Measurements from ENCODE around the gene KLC4. TPM values are rescaled to one million over a fixed set of nuclear protein-coding genes. Genes with fewer than 3 reads are reported as not detected.

Gene KLC4
- total RNA-seq, 1 donor from 2014 or later, result 12.6 TPM

GRCh38 chr6:43058531-43058930 lies 900 bp upstream of the KLC4 start:
- TF ChIP-seq CTCF (IDR thresholded peaks at IDR 0.05) (no peak), EZH2phosphoT487 (IDR thresholded peaks at IDR 0.05) (no peak), EZH2 (IDR thresholded peaks at IDR 0.05) (no peak)
- Histone ChIP-seq H3K4me2 (peak overlapping the region; percentile 100), H3K9me3 (ENCODE audit: low read depth) (no peaks in the 10 kb centered on the region), H4K20me1 (ENCODE audit: low read depth) (no peaks in the 10 kb centered on the region), H3K36me3 (no peaks in the 10 kb centered on the region), H3K79me2 (ENCODE audit: low read depth) (peaks cover 27% of the 10 kb centered on the region), H3K27me3 (no peaks in the 10 kb centered on the region), H3K27ac (no peak overlapping the region), H3K4me1 (peaks cover 15% of the 10 kb centered on the region), H2AFZ (replicated peaks) (no peak overlapping the region), H3K4me3 (peak overlapping the region; percentile 98), H3K9ac (peak overlapping the region; percentile 88), H3F3A (ENCODE audit: low read depth) (peaks cover 21% of the 10 kb centered on the region)
- H3K4me3 Mint-ChIP-seq, result peak overlapping the region; percentile 97
- DNase-seq (ENCODE audit: low spot score), result no peak
- H3K27me3 Mint-ChIP-seq (ENCODE audit: insufficient read depth, low read depth), result peaks cover 2% of the 10 kb centered on the region
- no peaks in the 10 kb centered on the region for H3K9me3 Mint-ChIP-seq
- H3K27ac Mint-ChIP-seq, result no peak overlapping the region
- H3K4me1 Mint-ChIP-seq, result peaks cover 35% of the 10 kb centered on the region
- peaks cover 9% of the 10 kb centered on the region for H3K36me3 Mint-ChIP-seq

- no peaks in the 10 kb centered on the region for H3K9me3 ChIP-seq (ENCODE audit: low read depth)
- DNase-seq (ENCODE audit: low spot score), result no peak
- H3K4me3 ChIP-seq, result peak overlapping the region; percentile 98
These were observed 763 bp downstream of the KLC4 start for GRCh38 chr6:43060034-43060754.

DNA sequence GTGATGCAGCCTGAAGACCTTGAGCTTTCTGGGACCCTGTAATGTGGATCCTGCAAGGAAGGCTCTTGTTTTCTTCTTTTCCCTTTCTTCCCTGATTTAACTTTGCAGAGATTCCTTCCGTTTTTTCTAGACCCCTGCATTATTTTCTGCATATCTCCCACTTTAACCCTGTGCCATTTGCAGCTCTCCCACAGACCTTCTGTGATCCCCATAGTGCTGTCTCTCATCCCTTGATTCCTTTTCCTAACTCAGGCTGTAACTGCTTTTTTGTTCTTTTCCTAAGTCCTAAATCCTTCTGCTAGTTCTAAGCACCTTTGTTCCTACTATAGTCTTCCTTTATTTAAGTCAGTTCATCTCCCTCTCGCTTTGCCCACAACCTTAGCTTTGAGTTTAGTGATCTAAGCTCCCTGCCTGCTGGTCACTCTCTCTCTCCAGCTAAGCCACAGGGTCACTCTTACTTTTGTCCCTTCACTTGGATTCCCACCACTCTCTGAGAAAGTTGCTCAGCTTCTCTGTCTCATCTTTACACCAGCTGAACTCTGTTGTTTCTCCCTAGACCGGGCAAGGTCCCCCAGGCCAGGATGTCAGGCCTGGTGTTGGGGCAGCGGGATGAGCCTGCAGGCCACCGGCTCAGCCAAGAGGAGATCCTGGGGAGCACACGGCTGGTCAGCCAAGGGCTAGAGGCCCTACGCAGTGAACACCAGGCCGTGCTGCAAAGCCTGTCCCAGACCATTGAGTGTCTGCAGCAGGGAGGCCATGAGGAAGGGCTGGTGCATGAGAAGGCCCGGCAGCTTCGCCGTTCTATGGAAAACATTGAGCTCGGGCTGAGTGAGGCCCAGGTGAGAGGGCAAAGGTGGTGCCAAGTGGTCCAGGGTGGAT lies 1.6 kb downstream of the KLC4 start:
- H4K20me1 ChIP-seq (ENCODE audit: low read depth), result no peaks in the 10 kb centered on the region
- H3K4me1 Mint-ChIP-seq, result peaks cover 29% of the 10 kb centered on the region
- no peaks in the 10 kb centered on the region for H3K27me3 ChIP-seq
- H3K27me3 Mint-ChIP-seq (ENCODE audit: insufficient read depth, low read depth), result peaks cover 2% of the 10 kb centered on the region
- H3K9me3 ChIP-seq (ENCODE audit: low read depth), result no peaks in the 10 kb centered on the region
- DNase-seq (ENCODE audit: low spot score), result no peak
- peaks cover 10% of the 10 kb centered on the region for H3F3A ChIP-seq (ENCODE audit: low read depth)
- no peak overlapping the region for H3K27ac ChIP-seq
- no peak overlapping the region for H3K27ac Mint-ChIP-seq
- H3K9me3 Mint-ChIP-seq, result no peaks in the 10 kb centered on the region
- H3K4me2 ChIP-seq, result peak overlapping the region; percentile 96
- no peaks in the 10 kb centered on the region for H3K36me3 ChIP-seq
- H3K9ac ChIP-seq, result no peak overlapping the region
- TF ChIP-seq EZH2 (IDR thresholded peaks at IDR 0.05), result no peak
- TF ChIP-seq EZH2phosphoT487 (IDR thresholded peaks at IDR 0.05), result no peak
- no peak for TF ChIP-seq CTCF (IDR thresholded peaks at IDR 0.05)
- H3K36me3 Mint-ChIP-seq, result peaks cover 7% of the 10 kb centered on the region
- no peak overlapping the region for H2AFZ ChIP-seq (replicated peaks)
- H3K79me2 ChIP-seq (ENCODE audit: low read depth), result peaks cover 27% of the 10 kb centered on the region
- peak overlapping the region; percentile 97 for H3K4me3 Mint-ChIP-seq
- peaks cover 15% of the 10 kb centered on the region for H3K4me1 ChIP-seq
- no peak overlapping the region for H3K4me3 ChIP-seq

More at GRCh38 chr6:43060034-43060754, 763 bp downstream of the KLC4 start:
- Mint-ChIP-seq H3K9me3 (no peaks in the 10 kb centered on the region), H3K36me3 (peaks cover 14% of the 10 kb centered on the region), H3K27me3 (ENCODE audit: insufficient read depth, low read depth) (peaks cover 2% of the 10 kb centered on the region), H3K27ac (peak overlapping the region; percentile 100), H3K4me3 (peak overlapping the region; percentile 97), H3K4me1 (peaks cover 29% of the 10 kb centered on the region)
- Histone ChIP-seq H3F3A (ENCODE audit: low read depth) (peaks cover 10% of the 10 kb centered on the region), H4K20me1 (ENCODE audit: low read depth) (no peaks in the 10 kb centered on the region), H2AFZ (replicated peaks) (peak overlapping the region; percentile 95), H3K27ac (no peak overlapping the region), H3K4me1 (peaks cover 15% of the 10 kb centered on the region), H3K4me2 (peak overlapping the region; percentile 96), H3K36me3 (no peaks in the 10 kb centered on the region), H3K27me3 (no peaks in the 10 kb centered on the region), H3K79me2 (ENCODE audit: low read depth) (peaks cover 27% of the 10 kb centered on the region), H3K9ac (peak overlapping the region; percentile 67)
- TF ChIP-seq EZH2 (IDR thresholded peaks at IDR 0.05) (no peak), CTCF (IDR thresholded peaks at IDR 0.05) (no peak), EZH2phosphoT487 (IDR thresholded peaks at IDR 0.05) (no peak)

All from neural progenitor cell (in vitro differentiated cells).